GM10266 (cell line): Measurements from ENCODE around the gene ZMYND11.
"Not testable (repeated sequence)": the region's sequence is repeated elsewhere in the genome, so short reads cannot be mapped to it uniquely, and the experiment has no call there.

Experiments
- DNase-seq: peaks from one replicate; pipeline ENCODE4 v3.0.0; 2012; ENCODE audit errors: extremely low spot score
- CTCF ChIP-seq: IDR thresholded peaks from 2 replicates; pipeline ENCODE4 v1.5.1; 2012; ENCODE audit warnings: mild to moderate bottlenecking, low read depth; ENCODE audit not compliant: control insufficient read depth, insufficient read depth; ENCODE audit errors: missing control alignments

Gene ZMYND11

GRCh38 chr10:290026-290725 is 154.9 kb downstream of the ZMYND11 start:
- no peak for TF ChIP-seq CTCF
- DNase-seq = no peak

DNA sequence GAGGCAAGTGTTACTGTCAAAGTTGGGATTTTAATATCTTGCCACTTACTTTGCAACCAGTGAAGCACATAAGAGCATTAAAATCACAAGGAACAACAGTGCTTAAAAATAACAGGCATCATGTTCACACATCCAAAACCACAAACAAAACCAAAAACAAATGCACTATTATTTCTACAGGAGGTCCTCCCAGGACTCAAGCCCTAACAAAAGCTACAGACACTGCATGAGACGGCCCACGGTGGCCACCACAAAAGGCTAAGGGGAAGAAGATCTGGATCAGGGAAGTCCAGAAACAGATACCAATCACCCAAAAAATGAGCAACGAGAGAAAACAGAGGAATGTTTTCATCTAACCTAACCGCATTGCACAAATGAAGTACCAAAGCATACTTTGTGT is 158.4 kb downstream of the ZMYND11 start:
- no peak for DNase-seq
- TF ChIP-seq CTCF = no peak

GRCh38 chr10:297567-297966 is 162.3 kb downstream of the ZMYND11 start:
- DNase-seq = no peak
- TF ChIP-seq CTCF = no peak

DNA sequence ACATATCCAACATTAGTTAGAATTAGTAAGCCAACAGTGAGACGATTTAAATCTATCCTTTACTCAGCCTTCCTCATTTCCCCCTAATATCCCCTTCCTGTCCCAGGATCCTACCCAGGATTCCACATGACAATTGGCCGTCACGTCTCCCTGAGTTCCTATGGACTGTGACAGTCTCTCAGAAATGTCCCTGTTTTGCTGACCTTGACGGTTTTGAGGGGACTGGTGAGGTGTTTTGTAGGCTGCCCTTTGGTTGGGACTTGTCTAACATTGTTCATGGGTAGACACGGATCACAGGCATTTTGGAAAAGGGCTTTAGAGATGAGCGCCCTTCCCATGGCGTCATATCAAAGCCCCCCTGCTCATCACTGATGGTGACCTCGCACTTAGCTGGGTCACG is 162.8 kb downstream of the ZMYND11 start:
- DNase-seq = no peak
- no peak for TF ChIP-seq CTCF

DNA sequence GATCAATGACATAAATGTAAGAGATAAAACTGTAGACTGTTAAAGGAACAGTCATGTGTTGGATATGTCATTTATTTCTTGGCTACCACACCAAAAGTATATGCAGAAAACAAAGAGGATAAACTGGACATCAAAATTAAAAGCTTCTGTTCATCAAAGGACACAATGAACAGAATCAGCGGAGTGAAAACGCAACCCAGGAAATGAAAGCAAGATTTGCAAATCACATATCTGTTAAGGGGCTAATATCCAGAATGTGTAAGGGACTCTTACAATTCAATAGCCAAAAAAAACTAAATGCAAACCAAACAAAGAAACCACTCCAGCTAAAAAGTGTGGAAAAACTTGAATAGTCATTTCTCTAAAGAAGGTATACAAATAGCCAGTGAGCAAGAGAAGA is 164.3 kb downstream of the ZMYND11 start:
- TF ChIP-seq CTCF = no peak

GRCh38 chr10:299969-300368 is 164.7 kb downstream of the ZMYND11 start:
- DNase-seq = no peak
- TF ChIP-seq CTCF = no peak

More for the DNA sequence above, 164.3 kb downstream of the ZMYND11 start:
- no peak for DNase-seq

DNA sequence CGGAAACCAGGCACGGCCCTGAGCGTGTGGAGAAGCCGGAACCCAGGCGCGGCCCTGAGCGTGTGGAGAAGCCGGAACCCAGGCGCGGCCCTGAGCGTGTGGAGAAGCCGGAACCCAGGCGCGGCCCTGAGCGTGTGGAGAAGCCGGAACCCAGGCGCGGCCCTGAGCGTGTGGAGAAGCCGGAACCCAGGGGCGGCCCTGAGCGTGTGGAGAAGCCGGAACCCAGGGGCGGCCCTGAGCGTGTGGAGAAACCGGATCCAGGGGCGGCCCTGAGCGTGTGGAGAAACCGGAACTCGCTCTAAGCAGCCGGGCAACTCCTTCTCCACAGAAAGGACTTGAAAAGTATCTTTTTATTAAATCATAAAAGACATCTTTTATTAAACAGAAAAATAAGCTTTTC is 165.3 kb downstream of the ZMYND11 start:
- DNase-seq = not testable (repeated sequence)

DNA sequence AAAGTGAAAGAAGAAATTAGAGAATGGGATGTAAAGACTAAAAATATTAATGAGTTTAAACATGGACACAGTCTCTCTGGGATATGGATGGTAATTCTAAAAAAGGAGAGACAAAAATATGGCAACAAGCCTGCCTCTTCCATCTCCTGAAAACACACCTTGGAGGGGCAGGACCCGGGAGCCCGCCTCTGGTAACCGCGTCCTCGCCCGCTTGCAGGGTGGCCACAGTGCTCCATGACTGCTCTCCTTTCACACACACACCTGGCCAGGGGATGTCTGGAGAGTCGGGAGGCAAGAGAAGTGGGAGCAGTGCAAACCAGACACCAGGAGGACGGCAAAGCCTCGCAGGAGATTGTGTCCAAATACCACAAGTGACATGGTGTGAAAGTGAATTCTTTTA is 166.3 kb downstream of the ZMYND11 start:
- no peak for TF ChIP-seq CTCF
- DNase-seq = no peak
